Transverse colon (tissue), 4 donors: Measurements from ENCODE around the gene CCDC178.

Experiments
- POLR2A ChIP-seq: fragments of 450-650 bp; IDR thresholded peaks from one replicate; pipeline ENCODE4 v1.6.1; 2016; ENCODE audit warnings: antibody characterized with exemption, mild to moderate bottlenecking, moderate library complexity
- POLR2AphosphoS5 ChIP-seq, 3 donors: sonication (generic); formaldehyde crosslinking; IDR thresholded peaks; one replicate each; pipeline ENCODE4 v1.6.1; 2016; ENCODE audit warnings: antibody characterized with exemption in 3 of 3
- TF ChIP-seq, protein P1 (sequence below), 5 experiments: fragments of 200-600 bp in 3 of 5; fragments of 450-650 bp in 2 of 5; sonication (generic) in 3 of 5; IDR thresholded peaks; 1 replicate in 2 of 5; 2 replicates in 3 of 5; pipeline ENCODE4 v1.5.1; 2016 to 2017; ENCODE audit warnings: antibody characterized with exemption in 5 of 5, inconsistent platforms in 3 of 5, mild to moderate bottlenecking in 2 of 5, moderate library complexity in 1 of 5

DNA sequence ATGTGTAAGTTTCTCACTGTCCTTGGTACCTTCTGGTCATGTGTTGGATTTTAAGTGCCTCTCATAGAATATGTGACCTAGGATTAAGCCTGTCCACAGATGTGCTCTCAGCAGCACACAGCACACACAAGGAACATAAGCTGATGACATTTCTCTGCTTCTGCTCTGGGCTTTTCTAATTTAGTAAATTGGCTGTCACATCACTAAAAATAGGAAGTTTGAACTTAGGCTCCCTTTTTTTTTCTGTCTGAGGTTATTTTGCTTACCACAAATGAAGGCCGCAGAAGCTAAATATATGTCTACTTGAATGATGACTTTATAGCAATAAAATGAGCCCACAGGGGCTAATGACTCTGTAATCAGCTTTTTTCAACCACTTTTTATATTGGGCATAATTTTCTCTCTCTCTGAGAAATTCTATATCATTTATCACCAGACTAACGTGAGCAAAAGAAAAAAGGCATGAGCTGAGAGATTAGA lies 517.5 kb downstream of the CCDC178 start:
- TF ChIP-seq, protein P1, sequence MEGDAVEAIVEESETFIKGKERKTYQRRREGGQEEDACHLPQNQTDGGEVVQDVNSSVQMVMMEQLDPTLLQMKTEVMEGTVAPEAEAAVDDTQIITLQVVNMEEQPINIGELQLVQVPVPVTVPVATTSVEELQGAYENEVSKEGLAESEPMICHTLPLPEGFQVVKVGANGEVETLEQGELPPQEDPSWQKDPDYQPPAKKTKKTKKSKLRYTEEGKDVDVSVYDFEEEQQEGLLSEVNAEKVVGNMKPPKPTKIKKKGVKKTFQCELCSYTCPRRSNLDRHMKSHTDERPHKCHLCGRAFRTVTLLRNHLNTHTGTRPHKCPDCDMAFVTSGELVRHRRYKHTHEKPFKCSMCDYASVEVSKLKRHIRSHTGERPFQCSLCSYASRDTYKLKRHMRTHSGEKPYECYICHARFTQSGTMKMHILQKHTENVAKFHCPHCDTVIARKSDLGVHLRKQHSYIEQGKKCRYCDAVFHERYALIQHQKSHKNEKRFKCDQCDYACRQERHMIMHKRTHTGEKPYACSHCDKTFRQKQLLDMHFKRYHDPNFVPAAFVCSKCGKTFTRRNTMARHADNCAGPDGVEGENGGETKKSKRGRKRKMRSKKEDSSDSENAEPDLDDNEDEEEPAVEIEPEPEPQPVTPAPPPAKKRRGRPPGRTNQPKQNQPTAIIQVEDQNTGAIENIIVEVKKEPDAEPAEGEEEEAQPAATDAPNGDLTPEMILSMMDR (IDR thresholded peaks at IDR 0.05) = no peak
- TF ChIP-seq POLR2A (no peak), POLR2AphosphoS5 (IDR thresholded peaks at IDR 0.05) (no peak)
